WERI-Rb-1 (cell line): ENCODE measurements around the gene SEC23IP.

Experiments
- DNase-seq: peaks from one replicate; pipeline ENCODE4 v3.0.0-alpha.2; 2020
- H3K27ac ChIP-seq: fragments of 250-450 bp; sonication (Bioruptor Pico); 2 replicates; pipeline ENCODE4 v1.5.1; 2020; ENCODE audit warnings: mild to moderate bottlenecking, moderate library complexity
- H3K27me3 ChIP-seq: fragments of 250-450 bp; sonication (Bioruptor Pico); 2 replicates; pipeline ENCODE4 v1.5.1; 2021; ENCODE audit warnings: mild to moderate bottlenecking, low read depth, moderate library complexity; ENCODE audit not compliant: insufficient read depth, severe bottlenecking
- H3K36me3 ChIP-seq: fragments of 250-450 bp; sonication (Bioruptor Pico); 2 replicates; pipeline ENCODE4 v1.5.1; 2020; ENCODE audit warnings: mild to moderate bottlenecking, moderate library complexity
- H3K4me3 ChIP-seq: 2 replicates; pipeline ENCODE4 v1.5.1; 2011; ENCODE audit warnings: low read depth, mild to moderate bottlenecking, control low read depth, low read length
- H3K9me3 ChIP-seq: fragments of 250-450 bp; sonication (Bioruptor Pico); 2 replicates; pipeline ENCODE4 v1.5.1; 2021; ENCODE audit warnings: mild to moderate bottlenecking, moderate library complexity; ENCODE audit not compliant: severe bottlenecking
- TF ChIP-seq, protein P1 (sequence below): IDR thresholded peaks from 2 replicates; pipeline ENCODE4 v1.5.1; 2011; ENCODE audit warnings: low read depth, mild to moderate bottlenecking, control low read depth, inconsistent platforms, low read length

Gene SEC23IP

DNA sequence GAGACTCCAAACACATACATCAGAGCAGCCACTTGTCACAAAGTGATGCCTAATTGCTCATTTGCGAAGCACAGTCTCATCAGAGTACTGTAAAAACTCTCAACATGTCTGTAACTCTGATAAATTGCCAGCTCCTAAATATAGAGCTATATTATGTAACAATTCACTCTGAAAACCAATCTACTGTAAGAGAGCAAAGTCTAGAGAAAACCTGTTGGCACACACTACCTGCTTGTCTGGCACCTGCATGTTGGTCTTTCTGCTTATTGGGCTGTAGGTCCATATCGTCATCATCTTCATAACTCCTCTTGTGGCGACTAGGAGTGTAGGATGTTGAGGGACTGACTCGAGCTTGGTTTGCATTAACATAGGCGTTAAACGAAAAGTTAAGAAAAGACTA is 39.7 kb upstream of the SEC23IP start:
- H3K36me3 ChIP-seq: peaks cover 95% of the 10 kb centered on the region
- H3K27me3 ChIP-seq: no peaks in the 10 kb centered on the region
- no peaks in the 10 kb centered on the region for H3K9me3 ChIP-seq
- H3K27ac ChIP-seq: no peak overlapping the region
- DNase-seq: no peak
- no peak overlapping the region for H3K4me3 ChIP-seq
- TF ChIP-seq, protein P1, sequence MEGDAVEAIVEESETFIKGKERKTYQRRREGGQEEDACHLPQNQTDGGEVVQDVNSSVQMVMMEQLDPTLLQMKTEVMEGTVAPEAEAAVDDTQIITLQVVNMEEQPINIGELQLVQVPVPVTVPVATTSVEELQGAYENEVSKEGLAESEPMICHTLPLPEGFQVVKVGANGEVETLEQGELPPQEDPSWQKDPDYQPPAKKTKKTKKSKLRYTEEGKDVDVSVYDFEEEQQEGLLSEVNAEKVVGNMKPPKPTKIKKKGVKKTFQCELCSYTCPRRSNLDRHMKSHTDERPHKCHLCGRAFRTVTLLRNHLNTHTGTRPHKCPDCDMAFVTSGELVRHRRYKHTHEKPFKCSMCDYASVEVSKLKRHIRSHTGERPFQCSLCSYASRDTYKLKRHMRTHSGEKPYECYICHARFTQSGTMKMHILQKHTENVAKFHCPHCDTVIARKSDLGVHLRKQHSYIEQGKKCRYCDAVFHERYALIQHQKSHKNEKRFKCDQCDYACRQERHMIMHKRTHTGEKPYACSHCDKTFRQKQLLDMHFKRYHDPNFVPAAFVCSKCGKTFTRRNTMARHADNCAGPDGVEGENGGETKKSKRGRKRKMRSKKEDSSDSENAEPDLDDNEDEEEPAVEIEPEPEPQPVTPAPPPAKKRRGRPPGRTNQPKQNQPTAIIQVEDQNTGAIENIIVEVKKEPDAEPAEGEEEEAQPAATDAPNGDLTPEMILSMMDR: no peak

GRCh38 chr10:119853574-119853973 is 39.0 kb upstream of the SEC23IP start:
- Histone ChIP-seq H3K36me3 (peaks cover 93% of the 10 kb centered on the region), H3K27ac (no peak overlapping the region), H3K27me3 (no peaks in the 10 kb centered on the region), H3K4me3 (no peak overlapping the region), H3K9me3 (no peaks in the 10 kb centered on the region)
- DNase-seq: no peak
- TF ChIP-seq, protein P1: no peak

DNA sequence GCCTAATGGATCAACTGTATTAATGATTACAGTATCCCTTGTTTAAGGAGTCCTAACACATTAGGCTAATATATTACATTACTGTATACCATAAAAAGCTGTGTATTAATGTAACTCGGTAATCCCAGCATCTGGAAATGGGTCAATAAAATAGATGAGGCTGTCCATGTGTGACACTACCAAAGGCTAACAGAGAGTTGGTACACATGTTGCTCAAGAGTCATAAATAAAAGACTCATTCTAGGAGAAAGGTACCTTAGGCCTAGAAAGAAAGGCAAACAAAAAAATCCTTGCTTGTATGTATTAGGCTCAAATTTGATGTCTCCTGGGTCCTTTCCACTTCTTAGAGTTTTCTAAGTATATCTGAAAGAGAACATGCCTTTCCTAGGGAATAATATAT is 34.5 kb upstream of the SEC23IP start:
- Histone ChIP-seq H3K9me3 (no peaks in the 10 kb centered on the region), H3K27ac (no peak overlapping the region), H3K4me3 (no peak overlapping the region), H3K36me3 (peaks cover 56% of the 10 kb centered on the region), H3K27me3 (no peaks in the 10 kb centered on the region)
- TF ChIP-seq, protein P1: no peak
- DNase-seq: no peak

- peaks cover 41% of the 10 kb centered on the region for H3K36me3 ChIP-seq
- no peak for DNase-seq
Observed at GRCh38 chr10:119859420-119860258, 32.9 kb upstream of the SEC23IP start.

GRCh38 chr10:119860866-119861607 is 31.5 kb upstream of the SEC23IP start:
- Histone ChIP-seq H3K27ac (no peak overlapping the region), H3K9me3 (no peaks in the 10 kb centered on the region), H3K4me3 (no peak overlapping the region), H3K36me3 (peaks cover 41% of the 10 kb centered on the region), H3K27me3 (no peaks in the 10 kb centered on the region)
- TF ChIP-seq, protein P1: no peak
- DNase-seq: no peak

More at GRCh38 chr10:119859420-119860258, 32.9 kb upstream of the SEC23IP start:
- Histone ChIP-seq H3K27ac (no peak overlapping the region; the same call in 1 of the 2 replicates), H3K4me3 (no peak overlapping the region), H3K27me3 (no peaks in the 10 kb centered on the region), H3K9me3 (no peaks in the 10 kb centered on the region)
- TF ChIP-seq, protein P1: 0 out of 2 replicates have a peak, but pooled peaks have one; percentile 7
